Placental epithelial cell (primary cell): ENCODE data around the gene ZBTB34. TPM values are rescaled to one million over a fixed set of nuclear protein-coding genes. Genes with fewer than 3 reads are reported as not detected.

Source experiments
- total RNA-seq: library from RNA; depleted of rRNA; stranded (reverse); fragments of >200 nt; gene quantifications from 2 replicates; pipeline ENCODE4 v1.2.3, GENCODE V29; 2012

ZBTB34 gene, protein sequence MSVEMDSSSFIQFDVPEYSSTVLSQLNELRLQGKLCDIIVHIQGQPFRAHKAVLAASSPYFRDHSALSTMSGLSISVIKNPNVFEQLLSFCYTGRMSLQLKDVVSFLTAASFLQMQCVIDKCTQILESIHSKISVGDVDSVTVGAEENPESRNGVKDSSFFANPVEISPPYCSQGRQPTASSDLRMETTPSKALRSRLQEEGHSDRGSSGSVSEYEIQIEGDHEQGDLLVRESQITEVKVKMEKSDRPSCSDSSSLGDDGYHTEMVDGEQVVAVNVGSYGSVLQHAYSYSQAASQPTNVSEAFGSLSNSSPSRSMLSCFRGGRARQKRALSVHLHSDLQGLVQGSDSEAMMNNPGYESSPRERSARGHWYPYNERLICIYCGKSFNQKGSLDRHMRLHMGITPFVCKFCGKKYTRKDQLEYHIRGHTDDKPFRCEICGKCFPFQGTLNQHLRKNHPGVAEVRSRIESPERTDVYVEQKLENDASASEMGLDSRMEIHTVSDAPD
- total RNA-seq = 12.6 and 14.3 TPM in 2 replicates

DNA sequence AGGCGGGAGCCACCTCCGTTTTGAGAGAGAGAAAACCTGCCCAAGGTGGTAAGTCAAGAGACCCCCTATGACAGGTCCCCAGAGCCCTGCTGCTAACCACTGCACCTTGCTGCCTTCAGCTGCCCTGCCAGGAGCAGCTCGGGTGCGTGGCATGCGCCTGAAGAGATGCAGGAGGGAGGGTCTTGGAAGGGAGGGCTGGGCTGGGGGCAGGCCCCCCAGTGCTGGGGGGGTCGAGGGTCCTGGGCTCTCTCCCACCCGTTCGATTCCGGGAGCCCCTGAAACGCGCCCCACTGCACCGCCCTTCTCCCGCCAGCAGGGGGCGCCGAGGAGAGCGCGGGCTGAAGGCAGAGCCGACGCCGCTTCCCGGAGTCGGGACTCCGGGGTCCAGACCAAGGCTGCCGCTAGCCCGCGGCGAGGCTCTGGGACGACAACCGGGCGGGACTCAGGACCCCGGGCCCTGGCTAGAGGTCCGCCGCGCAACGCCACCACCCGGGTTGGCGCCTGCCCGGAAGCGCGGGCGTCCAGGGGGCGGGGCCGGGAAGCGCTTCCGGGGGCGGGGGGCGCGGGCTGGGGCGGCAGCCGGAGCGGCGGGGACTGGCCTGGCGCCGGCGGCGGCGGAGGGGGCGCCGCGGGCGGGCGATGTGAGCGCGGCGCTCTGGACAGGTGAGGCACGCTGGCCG lies at the start of gene ZBTB34:
Gene ZBTB34, plus strand, starts transcription at position 563 of the 680 bp plus-strand sequence. CDS start 18,761 bp downstream, outside the sequence.

DNA sequence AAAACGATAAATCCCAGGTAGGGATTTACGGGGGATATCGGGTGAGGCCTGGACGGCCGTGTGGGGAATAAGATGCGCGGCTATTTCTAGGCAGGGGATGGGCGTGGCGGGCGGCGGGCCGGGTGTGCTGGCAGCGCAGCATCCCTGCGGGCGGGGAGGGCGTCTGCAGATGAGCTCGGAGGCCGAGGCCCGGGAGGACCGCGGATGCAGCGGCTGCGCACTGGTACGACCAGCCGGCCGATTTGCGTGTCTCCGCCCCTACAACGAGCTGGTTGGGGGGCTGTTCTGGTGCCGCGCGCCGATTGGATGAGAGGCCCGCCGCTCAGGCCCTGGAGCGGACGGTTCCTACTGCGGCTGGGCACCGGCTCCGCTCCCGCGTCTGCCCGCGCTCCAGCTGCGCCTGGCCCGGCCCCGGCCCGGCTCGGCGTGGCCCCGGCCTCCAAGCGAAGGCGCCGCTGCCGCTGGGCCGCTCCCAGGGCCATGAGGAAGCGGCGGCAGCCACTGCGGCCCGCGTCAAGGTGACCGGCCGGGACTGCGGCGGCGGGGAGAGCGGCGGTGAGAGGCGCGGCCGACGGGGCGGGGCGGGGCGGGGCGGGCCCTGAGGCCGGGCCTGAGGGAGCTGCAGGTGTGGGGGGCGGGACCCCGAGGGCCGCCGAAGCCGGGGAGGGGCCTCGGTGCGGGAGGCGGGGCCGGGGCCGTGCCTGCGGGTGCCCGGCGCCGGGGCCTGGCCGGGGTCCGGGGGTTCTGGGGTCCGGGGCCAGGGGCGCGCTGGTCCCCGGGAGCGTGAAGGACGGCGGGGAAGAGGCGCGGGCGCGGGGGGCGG lies 54.2 kb downstream of the ZBTB34 start, which contains the start of gene RALGPS1:
Gene RALGPS1, plus strand, starts transcription at position 325 of the 823 bp plus-strand sequence. CDS start 47,508 bp downstream, outside the sequence.

Other genes starting within 250 kb of the ZBTB34 start
- gene LMX1B, start 246.7 kb upstream of the ZBTB34 start, total RNA-seq = not detected in 2 replicates
- 8.2 and 11.1 TPM in 2 replicates for gene ZBTB43, start 55.6 kb upstream of the ZBTB34 start, total RNA-seq
- 1.6 and 2.6 TPM in 2 replicates for gene RALGPS1, start 54.1 kb downstream of the ZBTB34 start, total RNA-seq